GM20000 (cell line): ENCODE measurements around the gene MAMDC2.

ENCODE experiments used
- DNase-seq: peaks from one replicate; pipeline ENCODE4 v3.0.0; 2012; ENCODE audit warnings: low spot score
- CTCF ChIP-seq: IDR thresholded peaks from 2 replicates; pipeline ENCODE4 v1.5.1; 2012; ENCODE audit warnings: mild to moderate bottlenecking, control low read depth; ENCODE audit errors: extremely low read depth, missing control alignments

Gene MAMDC2

GRCh38 chr9:70113403-70114022, 69.9 kb downstream of the MAMDC2 start:
- peak; percentile 54 for DNase-seq
- peak; percentile 86 for TF ChIP-seq CTCF

GRCh38 chr9:70114898-70115297, 71.2 kb downstream of the MAMDC2 start:
- DNase-seq = no peak
- TF ChIP-seq CTCF = no peak

GRCh38 chr9:70117835-70118319, 74.2 kb downstream of the MAMDC2 start:
- no peak for TF ChIP-seq CTCF
- no peak for DNase-seq

- no peak for DNase-seq
- TF ChIP-seq CTCF = no peak
These were observed 76.1 kb downstream of the MAMDC2 start for GRCh38 chr9:70119786-70120185.

- no peak for TF ChIP-seq CTCF
- no peak for DNase-seq
These were observed 77.3 kb downstream of the MAMDC2 start for GRCh38 chr9:70120834-70121510.

GRCh38 chr9:70121818-70122436, 78.3 kb downstream of the MAMDC2 start:
- no peak for DNase-seq
- TF ChIP-seq CTCF = no peak

- no peak for TF ChIP-seq CTCF
- DNase-seq = no peak
These were observed 80.0 kb downstream of the MAMDC2 start for GRCh38 chr9:70123695-70124094.
